ENCODE results near the gene TSTD2.

Gene TSTD2

GRCh38 chr9:97562542-97562941, 70.6 kb downstream of the TSTD2 start:
- DNase-seq (ENCODE audit: low read depth in 2 of 2) = no peak

GRCh38 chr9:97561501-97561900, 71.7 kb downstream of the TSTD2 start:
- DNase-seq (ENCODE audit: low read depth in 2 of 2) = no peak

- no peak for DNase-seq (ENCODE audit: low read depth in 2 of 2)
These were observed 72.3 kb downstream of the TSTD2 start for GRCh38 chr9:97560851-97561250.

- no peak for DNase-seq (ENCODE audit: low read depth in 2 of 2)
These were observed 73.0 kb downstream of the TSTD2 start for GRCh38 chr9:97560154-97560553.

GRCh38 chr9:97559111-97559514, 74.1 kb downstream of the TSTD2 start:
- DNase-seq (ENCODE audit: low read depth in 2 of 2) = no peak

- no peak for DNase-seq (ENCODE audit: low read depth in 2 of 2)
These were observed 74.5 kb downstream of the TSTD2 start for GRCh38 chr9:97558701-97559101.

- DNase-seq (ENCODE audit: low read depth in 2 of 2) = no peak
These were observed 75.5 kb downstream of the TSTD2 start for GRCh38 chr9:97557606-97558095.

- no peak for DNase-seq (ENCODE audit: low read depth in 2 of 2)
These were observed 76.2 kb downstream of the TSTD2 start for GRCh38 chr9:97556721-97557605.

- no peak for DNase-seq (ENCODE audit: low read depth in 2 of 2)
These were observed 77.0 kb downstream of the TSTD2 start for GRCh38 chr9:97556036-97556720.

GRCh38 chr9:97555164-97555563, 78.0 kb downstream of the TSTD2 start:
- no peak for DNase-seq (ENCODE audit: low read depth in 2 of 2)

GRCh38 chr9:97554566-97555075, 78.5 kb downstream of the TSTD2 start:
- DNase-seq (ENCODE audit: low read depth in 2 of 2) = no peak

GRCh38 chr9:97553841-97554240, 79.3 kb downstream of the TSTD2 start:
- DNase-seq (ENCODE audit: low read depth in 2 of 2) = no peak

- DNase-seq (ENCODE audit: low read depth in 2 of 2) = no peak
These were observed 80.0 kb downstream of the TSTD2 start for GRCh38 chr9:97553141-97553540.

- DNase-seq (ENCODE audit: low read depth in 2 of 2) = no peak
These were observed 81.9 kb downstream of the TSTD2 start for GRCh38 chr9:97551308-97551707.

GRCh38 chr9:97550386-97550785, 82.8 kb downstream of the TSTD2 start:
- DNase-seq (ENCODE audit: low read depth in 2 of 2) = no peak
